Esophagus (tissue), 2 donors: Measurements from ENCODE around the gene CLEC18A. TPM values are rescaled to one million over a fixed set of nuclear protein-coding genes. Genes with fewer than 3 reads are reported as not detected.
"Not testable (repeated sequence)": the region's sequence is repeated elsewhere in the genome, so short reads cannot be mapped to it uniquely, and the experiment has no call there.

ENCODE experiments used
- H3K27ac ChIP-seq, 2 donors: one replicate each; pipeline ENCODE4 v1.5.1; 2013; ENCODE audit warnings: low read depth in 2 of 2, mild to moderate bottlenecking in 2 of 2, inconsistent platforms in 1 of 2, low read length in 1 of 2, moderate library complexity in 1 of 2
- H3K27me3 ChIP-seq, 2 donors: one replicate each; pipeline ENCODE4 v1.6.1; 2013; ENCODE audit warnings: low read length in 2 of 2, control low read depth in 1 of 2, mild to moderate bottlenecking in 1 of 2; ENCODE audit not compliant: insufficient read depth in 2 of 2, control insufficient read depth in 1 of 2
- H3K36me3 ChIP-seq, 2 donors: one replicate each; pipeline ENCODE4 v1.6.1; 2013; ENCODE audit warnings: low read length in 1 of 2; ENCODE audit not compliant: control insufficient read depth in 2 of 2, insufficient read depth in 2 of 2
- H3K4me1 ChIP-seq, 2 donors: one replicate each; pipeline ENCODE4 v1.6.1; 2013; ENCODE audit warnings: low read length in 1 of 2; ENCODE audit not compliant: control insufficient read depth in 2 of 2, insufficient read depth in 2 of 2
- H3K4me3 ChIP-seq, 2 donors: one replicate each; pipeline ENCODE4 v1.5.1; 2013; ENCODE audit warnings: low read length in 2 of 2, mild to moderate bottlenecking in 2 of 2, low read depth in 1 of 2, moderate library complexity in 1 of 2
- H3K9me3 ChIP-seq, 2 donors: one replicate each; pipeline ENCODE4 v1.6.1; 2013; ENCODE audit warnings: mild to moderate bottlenecking in 2 of 2, low read depth in 1 of 2, low read length in 1 of 2, moderate library complexity in 1 of 2; ENCODE audit not compliant: control insufficient read depth in 2 of 2, insufficient read depth in 1 of 2
- WGBS, 2 donors: extraction: QIAGEN DNeasy Blood & Tissue Kit; methylation state at CpG; one replicate each; pipeline ENCODE4 v1.1.7; 2013; 5-methylcytosine and 5-hydroxymethylcytosine counted together
- polyA plus RNA-seq, 2 donors: library from polyadenylated mRNA; stranded (reverse); fragments of 200-250 nt; gene quantifications; one replicate each; pipeline ENCODE4 v1.2.3, GENCODE V29; 2013
- donor health status: healthy with polysubstance abuse.
- donor health status: Bipolar disorder and iron deficiency.

The CLEC18A gene
- polyA plus RNA-seq, 2 donors, result 0.92 to 1.4 TPM

GRCh38 chr16:69964960-69965660 lies 14.0 kb downstream of the CLEC18A start:
- H3K4me1 ChIP-seq, result not testable (repeated sequence)
- peak overlapping the region; percentile 42 to 48 for H3K4me3 ChIP-seq

GRCh38 chr16:69965661-69966054 lies 14.5 kb downstream of the CLEC18A start:
- not testable (repeated sequence) for H3K4me1 ChIP-seq, H3K36me3 ChIP-seq, H3K9me3 ChIP-seq, H3K27ac ChIP-seq, H3K27me3 ChIP-seq
- 0 to 12% methylated on average over 2 to 5 of the region's 24 CpGs for WGBS, 2 donors
- H3K4me3 ChIP-seq, result peak overlapping the region in 1 of 2 donors; percentile 48

More at GRCh38 chr16:69964960-69965660, 14.0 kb downstream of the CLEC18A start:
- H3K36me3 ChIP-seq, H3K9me3 ChIP-seq, H3K27ac ChIP-seq, H3K27me3 ChIP-seq: not testable (repeated sequence)
- WGBS, 2 donors, result 16 to 48% methylated on average over 4 to 58 of the region's 68 CpGs

- H3K27ac ChIP-seq, H3K9me3 ChIP-seq, H3K4me3 ChIP-seq, H3K27me3 ChIP-seq, H3K4me1 ChIP-seq, H3K36me3 ChIP-seq: not testable (repeated sequence)
- WGBS, 2 donors, result no CpG with 5 or more reads among the region's 5 CpGs
These were observed 16.6 kb downstream of the CLEC18A start for GRCh38 chr16:69967688-69968087.

- not testable (repeated sequence) for H3K27ac ChIP-seq
- WGBS, 2 donors, result no CpG with 5 or more reads among the region's 10 CpGs
These were observed 17.0 kb downstream of the CLEC18A start for GRCh38 chr16:69968125-69968524.

GRCh38 chr16:69969657-69970056 lies 18.5 kb downstream of the CLEC18A start:
- H3K9me3 ChIP-seq, H3K4me1 ChIP-seq, H3K27ac ChIP-seq, H3K4me3 ChIP-seq, H3K27me3 ChIP-seq, H3K36me3 ChIP-seq: not testable (repeated sequence)
- WGBS, 2 donors, result 91 to 92% methylated on average over 3 to 4 of the region's 4 CpGs

More at GRCh38 chr16:69968125-69968524, 17.0 kb downstream of the CLEC18A start:
- not testable (repeated sequence) for H3K9me3 ChIP-seq, H3K4me3 ChIP-seq, H3K36me3 ChIP-seq, H3K4me1 ChIP-seq, H3K27me3 ChIP-seq

GRCh38 chr16:69972120-69972519 lies 21.0 kb downstream of the CLEC18A start:
- not testable (repeated sequence) for H3K4me3 ChIP-seq, H3K27ac ChIP-seq, H3K36me3 ChIP-seq, H3K9me3 ChIP-seq, H3K4me1 ChIP-seq, H3K27me3 ChIP-seq
- WGBS, 2 donors, result 82 to 98% methylated on average over 3 to 5 of the region's 7 CpGs

- not testable (repeated sequence) for H3K9me3 ChIP-seq, H3K4me3 ChIP-seq, H3K4me1 ChIP-seq, H3K27me3 ChIP-seq, H3K36me3 ChIP-seq, H3K27ac ChIP-seq
- WGBS, 2 donors, result 86 to 87% methylated on average over 6 of the region's 8 CpGs
These were observed 21.8 kb downstream of the CLEC18A start for GRCh38 chr16:69972935-69973334.

- not testable (repeated sequence) for H3K27me3 ChIP-seq, H3K9me3 ChIP-seq, H3K36me3 ChIP-seq, H3K4me1 ChIP-seq, H3K27ac ChIP-seq, H3K4me3 ChIP-seq
- 63 to 72% methylated on average over 1 of the region's 1 CpG for whole genome bisulfite sequencing, 2 donors
These were observed 34.1 kb downstream of the CLEC18A start for GRCh38 chr16:69985196-69985595.

GRCh38 chr16:69997956-69998355 lies 46.8 kb downstream of the CLEC18A start:
- not testable (repeated sequence) for H3K27me3 ChIP-seq, H3K9me3 ChIP-seq, H3K4me1 ChIP-seq, H3K27ac ChIP-seq, H3K4me3 ChIP-seq
- peaks cover 0 to 11% of the 10 kb centered on the region in 2 donors for H3K36me3 ChIP-seq
- WGBS, 2 donors, result 55 to 86% methylated on average over 3 of the region's 3 CpGs

GRCh38 chr16:69999801-70000200 lies 48.7 kb downstream of the CLEC18A start:
- not testable (repeated sequence) for H3K27ac ChIP-seq, H3K4me1 ChIP-seq, H3K4me3 ChIP-seq, H3K27me3 ChIP-seq, H3K9me3 ChIP-seq
- H3K36me3 ChIP-seq, result peaks cover 0 to 11% of the 10 kb centered on the region in 2 donors
- WGBS, 2 donors, result 84 to 91% methylated on average over 9 of the region's 9 CpGs
